Liver (tissue), 9 donors: ENCODE results near the gene PDE12. TPM values are rescaled to one million over a fixed set of nuclear protein-coding genes. Genes with fewer than 3 reads are reported as not detected.
A peak's percentile ranks its signal among the peaks of the same experiment; 100 is the strongest.

Experiments
- DNase-seq: peaks from one replicate; pipeline ENCODE4 v3.0.0-alpha.2; 2017; ENCODE audit warnings: low spot score
- H3K27ac ChIP-seq, 2 donors: one replicate each; pipeline ENCODE4 v1.7.0; 2013; ENCODE audit warnings: inconsistent platforms in 2 of 2, low read length in 2 of 2, control low read depth in 1 of 2, low read depth in 1 of 2, mild to moderate bottlenecking in 1 of 2
- H3K27me3 ChIP-seq, 4 donors: one replicate each; pipeline versions ENCODE4 v1.6.1 to v1.7.0; 2013; ENCODE audit warnings: low read length in 3 of 4, inconsistent platforms in 1 of 4, mild to moderate bottlenecking in 1 of 4, moderate library complexity in 1 of 4; ENCODE audit not compliant: control insufficient read depth in 4 of 4, insufficient read depth in 4 of 4
- H3K36me3 ChIP-seq, 4 donors: one replicate each; pipeline versions ENCODE4 v1.6.1 to v1.7.0; 2013; ENCODE audit warnings: low read length in 3 of 4, mild to moderate bottlenecking in 3 of 4, low read depth in 1 of 4, moderate library complexity in 1 of 4; ENCODE audit not compliant: control insufficient read depth in 4 of 4, insufficient read depth in 3 of 4
- H3K4me1 ChIP-seq, 4 donors: one replicate each; pipeline versions ENCODE4 v1.6.1 to v1.7.0; 2013; ENCODE audit warnings: low read length in 3 of 4, mild to moderate bottlenecking in 3 of 4, moderate library complexity in 1 of 4; ENCODE audit not compliant: control insufficient read depth in 4 of 4, insufficient read depth in 4 of 4
- H3K4me3 ChIP-seq, 3 donors: one replicate each; pipeline versions ENCODE4 v1.6.1 to v1.7.0; 2013; ENCODE audit warnings: low read length in 3 of 3, control low read depth in 1 of 3, low read depth in 1 of 3, mild to moderate bottlenecking in 1 of 3
- H3K9ac ChIP-seq, 2 donors: one replicate each; pipeline ENCODE4 v1.7.0; 2013; ENCODE audit warnings: low read length in 2 of 2, mild to moderate bottlenecking in 2 of 2, moderate library complexity in 2 of 2, control low read depth in 1 of 2, low read depth in 1 of 2
- H3K9me3 ChIP-seq, 4 donors: one replicate each; pipeline versions ENCODE4 v1.6.1 to v1.7.0; 2013; ENCODE audit warnings: low read length in 3 of 4; ENCODE audit not compliant: control insufficient read depth in 4 of 4
- EGR1 ChIP-seq, 2 donors: IDR thresholded peaks; 2 replicates each; pipeline ENCODE4 v1.6.1; 2016 to 2018; ENCODE audit warnings: antibody characterized with exemption in 2 of 2, low read depth in 2 of 2
- FOXA1 ChIP-seq: IDR thresholded peaks from 2 replicates; pipeline ENCODE4 v1.6.1; 2016; ENCODE audit warnings: antibody characterized with exemption
- FOXA2 ChIP-seq: IDR thresholded peaks from 2 replicates; pipeline ENCODE4 v1.6.1; 2016; ENCODE audit warnings: antibody characterized with exemption
- GABPA ChIP-seq, 2 donors: IDR thresholded peaks in 1 of 2; conservative IDR thresholded peaks in 1 of 2; 2 replicates each; pipeline ENCODE4 v1.6.1; 2016; ENCODE audit warnings: antibody characterized with exemption in 2 of 2, mild to moderate bottlenecking in 1 of 2, moderate library complexity in 1 of 2
- HNF4A ChIP-seq, 2 donors: conservative IDR thresholded peaks; 2 replicates each; pipeline ENCODE4 v1.6.1; 2016; ENCODE audit warnings: antibody characterized with exemption in 2 of 2, mild to moderate bottlenecking in 2 of 2
- HNF4G ChIP-seq: IDR thresholded peaks from 2 replicates; pipeline ENCODE4 v1.6.1; 2016; ENCODE audit warnings: antibody characterized with exemption
- JUND ChIP-seq, 2 donors: IDR thresholded peaks; 2 replicates each; pipeline ENCODE4 v1.6.1; 2016; ENCODE audit warnings: antibody characterized with exemption in 2 of 2
- NR2F2 ChIP-seq: IDR thresholded peaks from 2 replicates; pipeline ENCODE4 v1.6.1; 2016; ENCODE audit warnings: antibody characterized with exemption
- RAD21 ChIP-seq, 2 donors: IDR thresholded peaks; 2 replicates each; pipeline ENCODE4 v1.6.1; 2016; ENCODE audit warnings: antibody characterized with exemption in 2 of 2, mild to moderate bottlenecking in 2 of 2
- RXRA ChIP-seq, 2 donors: IDR thresholded peaks; 2 replicates each; pipeline ENCODE4 v1.6.1; 2017 to 2018; ENCODE audit warnings: antibody characterized with exemption in 2 of 2, mild to moderate bottlenecking in 1 of 2
- SP1 ChIP-seq: IDR thresholded peaks from 2 replicates; pipeline ENCODE4 v1.6.1; 2018; ENCODE audit warnings: antibody characterized with exemption, mild to moderate bottlenecking
- TAF1 ChIP-seq: conservative IDR thresholded peaks from 2 replicates; pipeline ENCODE4 v1.6.1; 2016; ENCODE audit warnings: antibody characterized with exemption, mild to moderate bottlenecking
- YY1 ChIP-seq: IDR thresholded peaks from 2 replicates; pipeline ENCODE4 v1.6.1; 2016; ENCODE audit warnings: antibody characterized with exemption, mild to moderate bottlenecking
- WGBS: extraction: QIAGEN DNeasy Blood & Tissue Kit; methylation state at CpG from one replicate; pipeline ENCODE4 v1.1.7; 2013; 5-methylcytosine and 5-hydroxymethylcytosine counted together
- polyA plus RNA-seq, 2 donors: library from polyadenylated mRNA; stranded (reverse) in 1 of 2; unstranded in 1 of 2; fragments of 200-250 nt in 1 of 2; fragments of >200 nt in 1 of 2; fragmentation: Nextera tagmentation in 1 of 2; extraction: Ambion mirVana in 1 of 2; gene quantifications; one replicate each; pipeline versions ENCODE4 v1.2.1 to v1.2.3, GENCODE V29; 2013 to 2015
- total RNA-seq, 2 donors: library from RNA; depleted of rRNA; stranded (reverse); fragments of >200 nt; gene quantifications; one replicate each; pipeline ENCODE4 v1.2.3, GENCODE V29; 2014
- TF ChIP-seq, protein P1 (sequence below): IDR thresholded peaks from 2 replicates; pipeline ENCODE4 v1.6.1; 2016; ENCODE audit warnings: antibody characterized with exemption, mild to moderate bottlenecking
- TF ChIP-seq, protein P2 (sequence below): fragments of 150-350 bp; IDR thresholded peaks from 2 replicates; pipeline ENCODE4 v1.5.1; 2017; ENCODE audit warnings: improper control_type of control experiment, low read depth, low read length; ENCODE audit not compliant: missing input control
- TF ChIP-seq, protein P3 (sequence below): IDR thresholded peaks from 2 replicates; pipeline ENCODE4 v1.6.1; 2016; ENCODE audit warnings: antibody characterized with exemption
- TF ChIP-seq, protein P4 (sequence below): IDR thresholded peaks from 2 replicates; pipeline ENCODE4 v1.6.1; 2016; ENCODE audit warnings: antibody characterized with exemption
- TF ChIP-seq, protein P5 (sequence below): IDR thresholded peaks from 2 replicates; pipeline ENCODE4 v1.6.1; 2016; ENCODE audit warnings: antibody characterized with exemption
- donor health status: healthy.
- donor health status: healthy.
- donor health status: healthy.
- donor health status: healthy.
- donor health status: healthy.

Gene PDE12
- total and polyA plus RNA-seq, 4 donors: 4.8 to 17.8 (median 11.5) TPM

DNA sequence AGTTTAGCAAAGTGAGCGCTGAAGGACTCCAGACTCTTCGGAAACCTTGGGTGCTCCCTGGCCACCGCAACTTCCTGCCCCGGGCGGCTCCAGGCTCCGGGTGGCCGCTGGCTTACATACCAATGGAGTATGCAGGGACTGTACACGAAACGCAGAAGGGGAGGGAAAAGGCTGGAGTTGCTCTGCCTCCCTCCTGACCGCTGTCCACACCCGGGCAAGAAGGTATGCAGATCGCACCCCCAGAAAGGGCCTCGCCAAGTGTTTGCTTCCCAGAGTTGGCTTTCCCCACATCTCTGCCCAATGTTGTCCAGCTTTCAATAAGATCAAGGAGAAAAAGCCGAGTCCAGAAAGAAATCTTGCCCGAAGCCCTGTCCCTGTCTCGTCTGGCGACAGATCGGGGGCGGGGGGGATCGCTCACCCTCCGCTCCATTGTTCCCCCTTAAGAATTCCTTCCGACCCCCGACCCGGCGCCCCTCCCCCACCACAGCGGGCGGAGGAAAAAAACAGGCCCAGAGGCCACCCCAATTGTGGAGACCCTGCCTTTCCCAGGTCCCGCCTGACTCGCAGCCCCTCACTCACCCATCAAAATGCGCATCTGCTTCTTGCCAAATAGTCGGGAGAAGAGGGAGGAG lies 40.5 kb downstream of the PDE12 start (continued):
- TF ChIP-seq FOXA1: no peak
- no peak for TF ChIP-seq FOXA2
- TF ChIP-seq RAD21 (IDR thresholded peaks at IDR 0.05): peak in 1 of 2 donors; percentile 37
- TF ChIP-seq GABPA (IDR thresholded peaks at IDR 0.05 in 1 of 2, conservative IDR thresholded peaks at IDR 0.05 in 1 of 2): peak in 1 of 2 donors; percentile 51
- no peak for TF ChIP-seq JUND (IDR thresholded peaks at IDR 0.05)

DNA sequence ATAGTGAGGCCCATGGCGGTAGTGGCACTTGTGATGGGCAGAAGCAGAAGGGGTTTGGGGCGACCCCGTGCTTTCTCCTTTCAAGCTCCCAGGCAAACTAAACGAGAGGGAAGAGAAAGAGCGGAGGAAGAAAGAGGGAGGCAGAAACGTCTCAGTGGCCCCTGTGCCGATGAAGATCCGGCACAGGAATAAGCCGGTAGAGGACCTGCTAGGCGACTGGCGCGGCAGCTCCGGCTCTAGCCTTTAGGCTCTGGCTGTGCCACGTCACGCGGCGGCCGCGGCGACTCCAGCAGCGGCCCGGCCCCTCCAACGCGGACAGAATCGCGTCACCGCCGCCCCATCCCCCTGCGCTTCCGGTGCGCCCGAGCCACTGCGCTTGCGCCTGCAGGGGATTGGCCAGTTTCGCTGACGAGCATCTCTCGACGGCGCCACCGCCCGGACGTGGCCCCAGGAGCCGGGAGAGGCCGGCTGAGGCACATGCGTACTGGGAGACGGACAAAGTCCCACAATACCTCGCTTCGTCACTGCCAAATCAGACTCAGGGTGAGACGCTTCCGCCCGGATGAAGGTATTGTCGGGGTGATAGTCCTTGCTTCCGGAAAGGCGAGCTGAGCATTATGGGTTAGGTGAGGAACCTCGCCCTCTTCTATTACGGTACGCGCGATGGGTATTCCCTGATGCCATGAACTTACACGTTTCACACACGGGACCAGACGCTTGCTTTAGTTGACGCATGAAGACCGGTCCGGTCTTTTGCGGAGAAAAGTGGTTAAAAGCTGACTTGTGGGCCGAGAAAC lies 41.3 kb downstream of the PDE12 start, which contains the start of gene ARF4:
ARF4 (minus strand) TSS at position 218 of the 797 bp plus-strand sequence; CDS start at position 14, 204 bp downstream.
- Histone ChIP-seq H3K36me3 (peaks cover 0 to 3% (median 0%) of the 10 kb centered on the region in 4 donors), H3K27ac (peak within 1 kb of the TSS; percentile 96 to 97), H3K9me3 (no peaks in the 10 kb centered on the region), H3K9ac (peak within 1 kb of the TSS; percentile 90 to 99), H3K4me3 (peak within 1 kb of the TSS; percentile 71 to 98 (median 89)), H3K4me1 (peaks cover 0 to 42% (median 26%) of the 10 kb centered on the region in 4 donors), H3K27me3 (no peaks in the 10 kb centered on the region)
- under 1% methylated on average over 67 of the region's 67 CpGs for WGBS
- peak; percentile 99 for DNase-seq
- peak; percentile 86 for TF ChIP-seq TAF1
- TF ChIP-seq HNF4A (conservative IDR thresholded peaks at IDR 0.05): peak; percentile 82 to 85
- TF ChIP-seq YY1: peak; percentile 97
- TF ChIP-seq EGR1 (IDR thresholded peaks at IDR 0.05; ENCODE audit: low read depth in 2 of 2): peak in 1 of 2 donors; percentile 32
- peak; percentile 86 for TF ChIP-seq SP1
- peak; percentile 74 for TF ChIP-seq HNF4G
- TF ChIP-seq RXRA (IDR thresholded peaks at IDR 0.05): peak; percentile 80 to 83
- TF ChIP-seq NR2F2: peak; percentile 67
- TF ChIP-seq, protein P1, sequence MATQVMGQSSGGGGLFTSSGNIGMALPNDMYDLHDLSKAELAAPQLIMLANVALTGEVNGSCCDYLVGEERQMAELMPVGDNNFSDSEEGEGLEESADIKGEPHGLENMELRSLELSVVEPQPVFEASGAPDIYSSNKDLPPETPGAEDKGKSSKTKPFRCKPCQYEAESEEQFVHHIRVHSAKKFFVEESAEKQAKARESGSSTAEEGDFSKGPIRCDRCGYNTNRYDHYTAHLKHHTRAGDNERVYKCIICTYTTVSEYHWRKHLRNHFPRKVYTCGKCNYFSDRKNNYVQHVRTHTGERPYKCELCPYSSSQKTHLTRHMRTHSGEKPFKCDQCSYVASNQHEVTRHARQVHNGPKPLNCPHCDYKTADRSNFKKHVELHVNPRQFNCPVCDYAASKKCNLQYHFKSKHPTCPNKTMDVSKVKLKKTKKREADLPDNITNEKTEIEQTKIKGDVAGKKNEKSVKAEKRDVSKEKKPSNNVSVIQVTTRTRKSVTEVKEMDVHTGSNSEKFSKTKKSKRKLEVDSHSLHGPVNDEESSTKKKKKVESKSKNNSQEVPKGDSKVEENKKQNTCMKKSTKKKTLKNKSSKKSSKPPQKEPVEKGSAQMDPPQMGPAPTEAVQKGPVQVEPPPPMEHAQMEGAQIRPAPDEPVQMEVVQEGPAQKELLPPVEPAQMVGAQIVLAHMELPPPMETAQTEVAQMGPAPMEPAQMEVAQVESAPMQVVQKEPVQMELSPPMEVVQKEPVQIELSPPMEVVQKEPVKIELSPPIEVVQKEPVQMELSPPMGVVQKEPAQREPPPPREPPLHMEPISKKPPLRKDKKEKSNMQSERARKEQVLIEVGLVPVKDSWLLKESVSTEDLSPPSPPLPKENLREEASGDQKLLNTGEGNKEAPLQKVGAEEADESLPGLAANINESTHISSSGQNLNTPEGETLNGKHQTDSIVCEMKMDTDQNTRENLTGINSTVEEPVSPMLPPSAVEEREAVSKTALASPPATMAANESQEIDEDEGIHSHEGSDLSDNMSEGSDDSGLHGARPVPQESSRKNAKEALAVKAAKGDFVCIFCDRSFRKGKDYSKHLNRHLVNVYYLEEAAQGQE: peak; percentile 49
- TF ChIP-seq, protein P2, sequence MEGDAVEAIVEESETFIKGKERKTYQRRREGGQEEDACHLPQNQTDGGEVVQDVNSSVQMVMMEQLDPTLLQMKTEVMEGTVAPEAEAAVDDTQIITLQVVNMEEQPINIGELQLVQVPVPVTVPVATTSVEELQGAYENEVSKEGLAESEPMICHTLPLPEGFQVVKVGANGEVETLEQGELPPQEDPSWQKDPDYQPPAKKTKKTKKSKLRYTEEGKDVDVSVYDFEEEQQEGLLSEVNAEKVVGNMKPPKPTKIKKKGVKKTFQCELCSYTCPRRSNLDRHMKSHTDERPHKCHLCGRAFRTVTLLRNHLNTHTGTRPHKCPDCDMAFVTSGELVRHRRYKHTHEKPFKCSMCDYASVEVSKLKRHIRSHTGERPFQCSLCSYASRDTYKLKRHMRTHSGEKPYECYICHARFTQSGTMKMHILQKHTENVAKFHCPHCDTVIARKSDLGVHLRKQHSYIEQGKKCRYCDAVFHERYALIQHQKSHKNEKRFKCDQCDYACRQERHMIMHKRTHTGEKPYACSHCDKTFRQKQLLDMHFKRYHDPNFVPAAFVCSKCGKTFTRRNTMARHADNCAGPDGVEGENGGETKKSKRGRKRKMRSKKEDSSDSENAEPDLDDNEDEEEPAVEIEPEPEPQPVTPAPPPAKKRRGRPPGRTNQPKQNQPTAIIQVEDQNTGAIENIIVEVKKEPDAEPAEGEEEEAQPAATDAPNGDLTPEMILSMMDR: peak; percentile 3
- TF ChIP-seq, protein P3, sequence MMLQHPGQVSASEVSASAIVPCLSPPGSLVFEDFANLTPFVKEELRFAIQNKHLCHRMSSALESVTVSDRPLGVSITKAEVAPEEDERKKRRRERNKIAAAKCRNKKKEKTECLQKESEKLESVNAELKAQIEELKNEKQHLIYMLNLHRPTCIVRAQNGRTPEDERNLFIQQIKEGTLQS: peak; percentile 16
- no peak for TF ChIP-seq FOXA1
- TF ChIP-seq JUND (IDR thresholded peaks at IDR 0.05): peak in 1 of 2 donors; percentile 52
- TF ChIP-seq, protein P4, sequence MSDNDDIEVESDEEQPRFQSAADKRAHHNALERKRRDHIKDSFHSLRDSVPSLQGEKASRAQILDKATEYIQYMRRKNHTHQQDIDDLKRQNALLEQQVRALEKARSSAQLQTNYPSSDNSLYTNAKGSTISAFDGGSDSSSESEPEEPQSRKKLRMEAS: peak; percentile 92
- peak; percentile 28 for TF ChIP-seq FOXA2
- TF ChIP-seq RAD21 (IDR thresholded peaks at IDR 0.05): no peak
- peak; percentile 90 to 98 for TF ChIP-seq GABPA (IDR thresholded peaks at IDR 0.05 in 1 of 2, conservative IDR thresholded peaks at IDR 0.05 in 1 of 2)
- TF ChIP-seq, protein P5, sequence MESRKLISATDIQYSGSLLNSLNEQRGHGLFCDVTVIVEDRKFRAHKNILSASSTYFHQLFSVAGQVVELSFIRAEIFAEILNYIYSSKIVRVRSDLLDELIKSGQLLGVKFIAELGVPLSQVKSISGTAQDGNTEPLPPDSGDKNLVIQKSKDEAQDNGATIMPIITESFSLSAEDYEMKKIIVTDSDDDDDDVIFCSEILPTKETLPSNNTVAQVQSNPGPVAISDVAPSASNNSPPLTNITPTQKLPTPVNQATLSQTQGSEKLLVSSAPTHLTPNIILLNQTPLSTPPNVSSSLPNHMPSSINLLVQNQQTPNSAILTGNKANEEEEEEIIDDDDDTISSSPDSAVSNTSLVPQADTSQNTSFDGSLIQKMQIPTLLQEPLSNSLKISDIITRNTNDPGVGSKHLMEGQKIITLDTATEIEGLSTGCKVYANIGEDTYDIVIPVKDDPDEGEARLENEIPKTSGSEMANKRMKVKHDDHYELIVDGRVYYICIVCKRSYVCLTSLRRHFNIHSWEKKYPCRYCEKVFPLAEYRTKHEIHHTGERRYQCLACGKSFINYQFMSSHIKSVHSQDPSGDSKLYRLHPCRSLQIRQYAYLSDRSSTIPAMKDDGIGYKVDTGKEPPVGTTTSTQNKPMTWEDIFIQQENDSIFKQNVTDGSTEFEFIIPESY: peak; percentile 93
